ENCODE measurements around the gene PNPLA5.

DNA sequence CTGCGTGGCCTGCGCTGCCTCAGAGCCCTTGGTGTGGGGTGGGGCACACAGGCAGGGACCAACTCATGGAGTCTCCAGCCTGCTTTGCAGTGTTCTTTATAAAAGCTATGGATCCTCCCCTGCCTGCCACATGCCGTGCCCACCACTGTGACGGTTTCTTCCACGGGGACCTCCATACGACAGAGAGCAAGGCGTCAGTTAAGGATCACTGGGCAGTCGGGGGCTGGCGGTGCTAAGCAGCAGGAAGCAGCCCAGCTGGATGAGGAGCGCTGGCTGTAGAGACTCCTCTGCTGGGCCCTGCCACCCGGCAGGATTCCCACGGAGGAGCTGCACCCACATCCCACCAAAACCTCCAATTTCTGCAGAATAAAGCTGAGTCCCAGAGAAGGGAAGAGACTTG lies 56.6 kb downstream of the PNPLA5 start:
- no peak for TF ChIP-seq TAF1 (conservative IDR thresholded peaks at IDR 0.05)
- TF ChIP-seq, protein P1, sequence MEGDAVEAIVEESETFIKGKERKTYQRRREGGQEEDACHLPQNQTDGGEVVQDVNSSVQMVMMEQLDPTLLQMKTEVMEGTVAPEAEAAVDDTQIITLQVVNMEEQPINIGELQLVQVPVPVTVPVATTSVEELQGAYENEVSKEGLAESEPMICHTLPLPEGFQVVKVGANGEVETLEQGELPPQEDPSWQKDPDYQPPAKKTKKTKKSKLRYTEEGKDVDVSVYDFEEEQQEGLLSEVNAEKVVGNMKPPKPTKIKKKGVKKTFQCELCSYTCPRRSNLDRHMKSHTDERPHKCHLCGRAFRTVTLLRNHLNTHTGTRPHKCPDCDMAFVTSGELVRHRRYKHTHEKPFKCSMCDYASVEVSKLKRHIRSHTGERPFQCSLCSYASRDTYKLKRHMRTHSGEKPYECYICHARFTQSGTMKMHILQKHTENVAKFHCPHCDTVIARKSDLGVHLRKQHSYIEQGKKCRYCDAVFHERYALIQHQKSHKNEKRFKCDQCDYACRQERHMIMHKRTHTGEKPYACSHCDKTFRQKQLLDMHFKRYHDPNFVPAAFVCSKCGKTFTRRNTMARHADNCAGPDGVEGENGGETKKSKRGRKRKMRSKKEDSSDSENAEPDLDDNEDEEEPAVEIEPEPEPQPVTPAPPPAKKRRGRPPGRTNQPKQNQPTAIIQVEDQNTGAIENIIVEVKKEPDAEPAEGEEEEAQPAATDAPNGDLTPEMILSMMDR (IDR thresholded peaks at IDR 0.05; ENCODE audit: low read depth, low read length, missing input control) = no peak
- TF ChIP-seq RAD21 (IDR thresholded peaks at IDR 0.05) = no peak

Measured in liver (tissue), 3 donors.